NCI-H774 (cell line): ENCODE measurements around the gene TACC3.

Experiments
- DNase-seq: peaks from one replicate; lab custom pipeline; 2025; lab: John Stamatoyannopoulos, UW

Gene TACC3

DNA sequence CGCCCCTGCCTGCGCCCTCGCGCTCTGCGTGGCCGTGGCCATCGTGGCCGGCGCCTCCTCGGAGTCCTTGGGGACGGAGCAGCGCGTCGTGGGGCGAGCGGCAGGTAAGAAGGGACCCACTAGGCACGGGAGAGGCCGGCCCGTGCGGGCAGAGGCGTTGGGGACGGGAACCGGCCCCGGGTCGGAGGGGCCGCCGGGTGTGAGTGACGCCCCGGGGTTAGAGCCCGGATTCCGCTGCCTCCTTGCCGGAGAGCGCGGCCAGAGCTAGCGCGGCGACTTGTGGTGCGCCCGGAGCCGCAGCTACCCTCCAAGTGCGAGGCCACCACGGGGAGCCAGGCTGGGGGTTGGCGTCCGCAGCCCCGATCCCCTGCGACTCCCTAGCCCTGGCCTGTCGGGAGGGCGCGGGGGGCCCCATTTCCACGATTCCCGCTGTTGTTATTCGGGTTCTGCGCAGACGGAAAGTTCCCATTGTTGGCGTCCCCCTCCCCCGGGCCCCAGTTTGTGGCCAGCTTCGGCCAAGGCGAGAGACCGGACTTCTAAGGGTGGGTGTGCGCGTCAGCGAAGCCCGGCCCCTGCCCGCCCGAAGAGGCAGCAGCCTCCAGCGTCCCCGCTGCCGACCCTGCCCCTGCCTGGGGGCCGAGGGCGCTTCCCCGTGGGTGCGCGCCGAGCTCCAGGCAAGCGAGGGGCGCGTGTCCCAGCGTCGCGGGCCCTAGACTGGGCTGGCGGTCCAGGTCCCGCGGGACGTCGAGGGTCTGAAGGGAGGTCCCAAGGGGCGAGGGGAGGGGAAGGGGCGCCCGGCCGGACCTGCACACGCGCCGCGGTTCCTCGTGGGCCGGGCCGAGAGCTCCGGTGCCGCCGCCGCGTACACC is 72.9 kb downstream of the TACC3 start:
- no peak for DNase-seq
